WTC11 (cell line): ENCODE data around the gene LAMA3.

ENCODE experiments used
- ETV6 ChIP-seq: sonication (generic); formaldehyde crosslinking; IDR thresholded peaks from 2 replicates; pipeline ENCODE4 v1.8.1; 2022; ENCODE audit warnings: mild to moderate bottlenecking, missing genetic modification reagents
- FOXJ3 ChIP-seq: sonication (generic); formaldehyde crosslinking; IDR thresholded peaks from 2 replicates; pipeline ENCODE4 v1.9.0; 2021; ENCODE audit warnings: missing genetic modification reagents, mild to moderate bottlenecking, borderline replicate concordance
- FOXK1 ChIP-seq: sonication (generic); formaldehyde crosslinking; IDR thresholded peaks from 2 replicates; pipeline ENCODE4 v1.8.0; 2022; ENCODE audit warnings: mild to moderate bottlenecking, moderate library complexity, missing genetic modification reagents
- GABPB1 ChIP-seq: sonication (generic); formaldehyde crosslinking; IDR thresholded peaks from 2 replicates; pipeline ENCODE4 v1.8.1; 2023; ENCODE audit warnings: mild to moderate bottlenecking, missing genetic modification reagents
- HMGA2 ChIP-seq: fragments of 250-450 bp; sonication (Bioruptor Pico); IDR thresholded peaks from 2 replicates; pipeline ENCODE4 v1.4.0; 2021; ENCODE audit warnings: mild to moderate bottlenecking, moderate library complexity
- KAT7 ChIP-seq: sonication (generic); formaldehyde crosslinking; IDR thresholded peaks from 2 replicates; pipeline ENCODE4 v1.8.1; 2023; ENCODE audit warnings: missing genetic modification reagents, mild to moderate bottlenecking, borderline replicate concordance
- MAX ChIP-seq: sonication (generic); formaldehyde crosslinking; IDR thresholded peaks from 2 replicates; pipeline ENCODE4 v1.8.0; 2022; ENCODE audit warnings: mild to moderate bottlenecking, missing genetic modification reagents
- TEAD4 ChIP-seq: sonication (generic); formaldehyde crosslinking; IDR thresholded peaks from 2 replicates; pipeline ENCODE4 v1.8.0; 2022; ENCODE audit warnings: mild to moderate bottlenecking, missing genetic modification reagents
- TF ChIP-seq, protein P1 (sequence below): fragments of 200-600 bp; IDR thresholded peaks from 2 replicates; pipeline ENCODE4 v1.8.0; 2022; ENCODE audit warnings: antibody characterized with exemption
- TF ChIP-seq, protein P2 (sequence below): sonication (generic); formaldehyde crosslinking; conservative IDR thresholded peaks from 2 replicates; pipeline ENCODE4 v1.8.1; 2022; ENCODE audit warnings: mild to moderate bottlenecking, missing genetic modification reagents
- TF ChIP-seq, protein P3 (sequence below): sonication (generic); formaldehyde crosslinking; IDR thresholded peaks from 2 replicates; pipeline ENCODE4 v1.8.0; 2023; ENCODE audit warnings: mild to moderate bottlenecking, missing genetic modification reagents

GRCh38 chr18:23716966-23717365 is 27.7 kb downstream of the LAMA3 start:
- TF ChIP-seq, protein P1, sequence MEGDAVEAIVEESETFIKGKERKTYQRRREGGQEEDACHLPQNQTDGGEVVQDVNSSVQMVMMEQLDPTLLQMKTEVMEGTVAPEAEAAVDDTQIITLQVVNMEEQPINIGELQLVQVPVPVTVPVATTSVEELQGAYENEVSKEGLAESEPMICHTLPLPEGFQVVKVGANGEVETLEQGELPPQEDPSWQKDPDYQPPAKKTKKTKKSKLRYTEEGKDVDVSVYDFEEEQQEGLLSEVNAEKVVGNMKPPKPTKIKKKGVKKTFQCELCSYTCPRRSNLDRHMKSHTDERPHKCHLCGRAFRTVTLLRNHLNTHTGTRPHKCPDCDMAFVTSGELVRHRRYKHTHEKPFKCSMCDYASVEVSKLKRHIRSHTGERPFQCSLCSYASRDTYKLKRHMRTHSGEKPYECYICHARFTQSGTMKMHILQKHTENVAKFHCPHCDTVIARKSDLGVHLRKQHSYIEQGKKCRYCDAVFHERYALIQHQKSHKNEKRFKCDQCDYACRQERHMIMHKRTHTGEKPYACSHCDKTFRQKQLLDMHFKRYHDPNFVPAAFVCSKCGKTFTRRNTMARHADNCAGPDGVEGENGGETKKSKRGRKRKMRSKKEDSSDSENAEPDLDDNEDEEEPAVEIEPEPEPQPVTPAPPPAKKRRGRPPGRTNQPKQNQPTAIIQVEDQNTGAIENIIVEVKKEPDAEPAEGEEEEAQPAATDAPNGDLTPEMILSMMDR: no peak
- no peak for TF ChIP-seq FOXK1 (CRISPR knock-in tag)
- TF ChIP-seq TEAD4 (CRISPR knock-in tag): no peak
- no peak for TF ChIP-seq KAT7 (CRISPR knock-in tag)
- TF ChIP-seq, protein P2, sequence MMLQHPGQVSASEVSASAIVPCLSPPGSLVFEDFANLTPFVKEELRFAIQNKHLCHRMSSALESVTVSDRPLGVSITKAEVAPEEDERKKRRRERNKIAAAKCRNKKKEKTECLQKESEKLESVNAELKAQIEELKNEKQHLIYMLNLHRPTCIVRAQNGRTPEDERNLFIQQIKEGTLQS (CRISPR knock-in tag): no peak
- no peak for TF ChIP-seq HMGA2 (CRISPR knock-in tag)
- TF ChIP-seq GABPB1 (CRISPR knock-in tag): no peak
- TF ChIP-seq MAX (CRISPR knock-in tag): no peak
- TF ChIP-seq FOXJ3 (CRISPR knock-in tag): no peak
- no peak for TF ChIP-seq ETV6
- TF ChIP-seq, protein P3, sequence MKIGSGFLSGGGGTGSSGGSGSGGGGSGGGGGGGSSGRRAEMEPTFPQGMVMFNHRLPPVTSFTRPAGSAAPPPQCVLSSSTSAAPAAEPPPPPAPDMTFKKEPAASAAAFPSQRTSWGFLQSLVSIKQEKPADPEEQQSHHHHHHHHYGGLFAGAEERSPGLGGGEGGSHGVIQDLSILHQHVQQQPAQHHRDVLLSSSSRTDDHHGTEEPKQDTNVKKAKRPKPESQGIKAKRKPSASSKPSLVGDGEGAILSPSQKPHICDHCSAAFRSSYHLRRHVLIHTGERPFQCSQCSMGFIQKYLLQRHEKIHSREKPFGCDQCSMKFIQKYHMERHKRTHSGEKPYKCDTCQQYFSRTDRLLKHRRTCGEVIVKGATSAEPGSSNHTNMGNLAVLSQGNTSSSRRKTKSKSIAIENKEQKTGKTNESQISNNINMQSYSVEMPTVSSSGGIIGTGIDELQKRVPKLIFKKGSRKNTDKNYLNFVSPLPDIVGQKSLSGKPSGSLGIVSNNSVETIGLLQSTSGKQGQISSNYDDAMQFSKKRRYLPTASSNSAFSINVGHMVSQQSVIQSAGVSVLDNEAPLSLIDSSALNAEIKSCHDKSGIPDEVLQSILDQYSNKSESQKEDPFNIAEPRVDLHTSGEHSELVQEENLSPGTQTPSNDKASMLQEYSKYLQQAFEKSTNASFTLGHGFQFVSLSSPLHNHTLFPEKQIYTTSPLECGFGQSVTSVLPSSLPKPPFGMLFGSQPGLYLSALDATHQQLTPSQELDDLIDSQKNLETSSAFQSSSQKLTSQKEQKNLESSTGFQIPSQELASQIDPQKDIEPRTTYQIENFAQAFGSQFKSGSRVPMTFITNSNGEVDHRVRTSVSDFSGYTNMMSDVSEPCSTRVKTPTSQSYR (CRISPR knock-in tag): no peak
